Gastroesophageal sphincter (tissue), 4 donors: Measurements from ENCODE around the gene CENPO. TPM values are rescaled to one million over a fixed set of nuclear protein-coding genes. Genes with fewer than 3 reads are reported as not detected.

Experiments
- ATAC-seq: fragments of 150-250 bp; one replicate; pipeline ENCODE4 v1.9.1; 2016; ENCODE audit warnings: mild to moderate bottlenecking, moderate library complexity
- H3K27ac ChIP-seq, 4 donors: fragments of 200-600 bp; sonication (generic) in 3 of 4; 1 replicate in 3 of 4; 2 replicates in 1 of 4; pipeline ENCODE4 v1.5.1; 2016 to 2019
- H3K27me3 ChIP-seq: fragments of 200-600 bp; sonication (generic); one replicate; pipeline ENCODE4 v1.5.1; 2019
- H3K36me3 ChIP-seq, 2 donors: fragments of 200-600 bp; sonication (generic); one replicate each; pipeline ENCODE4 v1.5.1; 2019; ENCODE audit warnings: control low read depth in 1 of 2
- H3K4me1 ChIP-seq, 3 donors: fragments of 200-600 bp; sonication (generic); 1 replicate in 2 of 3; 2 replicates in 1 of 3; pipeline ENCODE4 v1.5.1; 2016 to 2019; ENCODE audit warnings: control low read depth in 2 of 3
- H3K4me3 ChIP-seq, 2 donors: fragments of 200-600 bp; sonication (generic); one replicate each; pipeline ENCODE4 v1.5.1; 2019; ENCODE audit warnings: mild to moderate bottlenecking in 1 of 2, moderate library complexity in 1 of 2
- H3K9me3 ChIP-seq, 3 donors: fragments of 200-600 bp; sonication (generic); one replicate each; pipeline ENCODE4 v1.5.1; 2017 to 2019; ENCODE audit warnings: control low read depth in 2 of 3
- CTCF ChIP-seq, 4 experiments: fragments of 200-600 bp in 2 of 4; fragments of 450-650 bp in 2 of 4; sonication (generic) in 1 of 4; IDR thresholded peaks; one replicate each; pipeline ENCODE4 v1.5.1; 2017 to 2019; ENCODE audit warnings: antibody characterized with exemption in 4 of 4, mild to moderate bottlenecking in 2 of 4, moderate library complexity in 2 of 4
- EP300 ChIP-seq: sonication (generic); formaldehyde crosslinking; IDR thresholded peaks from one replicate; pipeline ENCODE4 v1.6.1; 2017; ENCODE audit warnings: antibody characterized with exemption, mild to moderate bottlenecking
- POLR2A ChIP-seq, 2 donors: fragments of 450-650 bp; IDR thresholded peaks; one replicate each; pipeline ENCODE4 v1.6.1; 2017; ENCODE audit warnings: antibody characterized with exemption in 2 of 2, mild to moderate bottlenecking in 2 of 2, moderate library complexity in 1 of 2
- POLR2AphosphoS5 ChIP-seq: sonication (generic); formaldehyde crosslinking; IDR thresholded peaks from one replicate; pipeline ENCODE4 v1.6.1; 2017; ENCODE audit warnings: antibody characterized with exemption
- WGBS, 2 donors: methylation state at CpG; one replicate each; pipeline ENCODE4 v1.1.5; 2018; ENCODE audit warnings: low coverage in 1 of 2; 5-methylcytosine and 5-hydroxymethylcytosine counted together
- total RNA-seq, 4 donors: library from RNA; depleted of rRNA; stranded (reverse); fragments of >200 nt; gene quantifications; one replicate each; pipeline ENCODE4 v1.1.0, GENCODE V29; 2016

The CENPO gene
- total RNA-seq, 4 donors from 2014 or later, result 0.31 to 3.8 (median 2.8) TPM

GRCh38 chr2:24830786-24831185 is 37.6 kb downstream of the CENPO start:
- Histone ChIP-seq H3K9me3 (no peaks in the 10 kb centered on the region), H3K4me3 (no peak overlapping the region), H3K4me1 (peaks cover 0 to 12% (median 0%) of the 10 kb centered on the region in 3 donors), H3K27ac (no peak overlapping the region), H3K36me3 (peaks cover 0 to 46% of the 10 kb centered on the region in 2 donors), H3K27me3 (no peaks in the 10 kb centered on the region)
- TF ChIP-seq CTCF (IDR thresholded peaks at IDR 0.05) (no peak), EP300 (no peak), POLR2AphosphoS5 (no peak), POLR2A (IDR thresholded peaks at IDR 0.05) (no peak)
- WGBS, 2 donors, result 100% methylated on average over 2 of the region's 12 CpGs; no CpG with 5 or more reads in 1 of the 2 donors
- no peak for ATAC-seq

- no peaks in the 10 kb centered on the region for H3K27me3 ChIP-seq
- no peaks in the 10 kb centered on the region for H3K9me3 ChIP-seq
- no peak overlapping the region for H3K4me3 ChIP-seq
- peaks cover 0 to 49% of the 10 kb centered on the region in 2 donors for H3K36me3 ChIP-seq
- H3K27ac ChIP-seq, result no peak overlapping the region
- TF ChIP-seq POLR2A (IDR thresholded peaks at IDR 0.05) (no peak), POLR2AphosphoS5 (no peak), EP300 (no peak), CTCF (IDR thresholded peaks at IDR 0.05) (no peak)
- WGBS, 2 donors, result 73% methylated on average over 2 of the region's 18 CpGs; no CpG with 5 or more reads in 1 of the 2 donors
- H3K4me1 ChIP-seq, result peaks cover 0 to 12% (median 0%) of the 10 kb centered on the region in 3 donors
- no peak for ATAC-seq
Observed at GRCh38 chr2:24831221-24832072, 38.2 kb downstream of the CENPO start.

- Histone ChIP-seq H3K9me3 (no peaks in the 10 kb centered on the region), H3K27me3 (no peaks in the 10 kb centered on the region), H3K27ac (no peak overlapping the region), H3K4me3 (no peak overlapping the region), H3K36me3 (peaks cover 0 to 55% of the 10 kb centered on the region in 2 donors), H3K4me1 (peaks cover 0 to 12% (median 0%) of the 10 kb centered on the region in 3 donors)
- 40% methylated on average over 1 of the region's 14 CpGs; no CpG with 5 or more reads in 1 of the 2 donors for WGBS, 2 donors
- ATAC-seq, result no peak
- TF ChIP-seq CTCF (IDR thresholded peaks at IDR 0.05) (no peak), POLR2AphosphoS5 (no peak), POLR2A (IDR thresholded peaks at IDR 0.05) (no peak), EP300 (no peak)
Observed at GRCh38 chr2:24832073-24832461, 38.8 kb downstream of the CENPO start.

- WGBS, 2 donors, result 70 to 73% methylated on average over 3 to 9 of the region's 9 CpGs
- TF ChIP-seq POLR2A (IDR thresholded peaks at IDR 0.05), result no peak
- TF ChIP-seq POLR2AphosphoS5, result no peak
- TF ChIP-seq CTCF (IDR thresholded peaks at IDR 0.05), result no peak
- TF ChIP-seq EP300, result no peak
- peaks cover 0 to 7% (median 0%) of the 10 kb centered on the region in 3 donors for H3K4me1 ChIP-seq
- peaks cover 0 to 59% of the 10 kb centered on the region in 2 donors for H3K36me3 ChIP-seq
- H3K4me3 ChIP-seq, result no peak overlapping the region
- H3K27me3 ChIP-seq, result no peaks in the 10 kb centered on the region
- no peak for ATAC-seq
- H3K27ac ChIP-seq, result no peak overlapping the region
- no peaks in the 10 kb centered on the region for H3K9me3 ChIP-seq
Observed at GRCh38 chr2:24832521-24832920, 39.3 kb downstream of the CENPO start.
